K562 (cell line): Measurements from ENCODE around the gene SV2A. TPM values are rescaled to one million over a fixed set of nuclear protein-coding genes. Genes with fewer than 3 reads are reported as not detected.

Experiments used
- CHD2 ChIP-seq: IDR thresholded peaks from 2 replicates; pipeline ENCODE4 v1.6.1; 2011; ENCODE audit warnings: low read depth, low read length
- HLTF ChIP-seq: fragments of 450-650 bp; IDR thresholded peaks from 2 replicates; pipeline ENCODE4 v1.6.1; 2016
- ILF3 ChIP-seq: fragments of 450-650 bp; IDR thresholded peaks from 2 replicates; pipeline ENCODE4 v1.6.1; 2018; ENCODE audit warnings: antibody characterized with exemption, mild to moderate bottlenecking, moderate library complexity, borderline replicate concordance
- KAT8 ChIP-seq: fragments of 450-650 bp; IDR thresholded peaks from 2 replicates; pipeline ENCODE4 v1.6.1; 2016; ENCODE audit warnings: low read depth, mild to moderate bottlenecking
- NCOR1 ChIP-seq: fragments of 450-650 bp; IDR thresholded peaks from 2 replicates; pipeline ENCODE4 v1.6.1; 2016; ENCODE audit warnings: mild to moderate bottlenecking, moderate library complexity
- PHB ChIP-seq: fragments of 250-450 bp; sonication (Bioruptor Pico); IDR thresholded peaks from 2 replicates; pipeline ENCODE4 v1.5.0; 2021
- PHF8 ChIP-seq: fragments of 200-600 bp; sonication (generic); IDR thresholded peaks from 2 replicates; pipeline ENCODE4 v1.6.1; 2012; ENCODE audit warnings: mixed run types, mild to moderate bottlenecking, inconsistent platforms, low read length, moderate library complexity, borderline replicate concordance
- RAD21 ChIP-seq, 2 experiments: fragments of 250-450 bp in 1 of 2; fragments of 450-650 bp in 1 of 2; sonication (Bioruptor Pico) in 1 of 2; formaldehyde crosslinking in 1 of 2; IDR thresholded peaks in 1 of 2; conservative IDR thresholded peaks in 1 of 2; 2 replicates each; pipeline versions ENCODE4 v1.4.0 to v1.8.0; 2020 to 2022; ENCODE audit warnings: mild to moderate bottlenecking in 2 of 2, moderate library complexity in 1 of 2
- RBBP5 ChIP-seq: fragments of 200-600 bp; sonication (generic); IDR thresholded peaks from 2 replicates; pipeline ENCODE4 v1.6.1; 2012; ENCODE audit warnings: borderline replicate concordance, mild to moderate bottlenecking, low read length, control low read depth, inconsistent platforms; ENCODE audit not compliant: insufficient read depth, poor library complexity, severe bottlenecking
- SMAD3 ChIP-seq: fragments of 450-650 bp; formaldehyde crosslinking; conservative IDR thresholded peaks from 2 replicates; pipeline ENCODE4 v1.4.0; 2020; ENCODE audit warnings: mild to moderate bottlenecking
- SP1 ChIP-seq: sonication (generic); formaldehyde crosslinking; IDR thresholded peaks from 2 replicates; pipeline ENCODE4 v1.8.1; 2022; ENCODE audit warnings: mild to moderate bottlenecking, missing genetic modification reagents
- TCF3 ChIP-seq: sonication (generic); formaldehyde crosslinking; IDR thresholded peaks from 2 replicates; pipeline ENCODE4 v1.4.0; 2020; ENCODE audit warnings: mild to moderate bottlenecking, missing genetic modification reagents
- TOE1 ChIP-seq, 2 experiments: fragments of 450-650 bp in 1 of 2; sonication (generic) in 1 of 2; formaldehyde crosslinking in 1 of 2; IDR thresholded peaks; 2 replicates each; pipeline versions ENCODE4 v1.7.1 to v1.8.0; 2016 to 2022; ENCODE audit warnings: borderline replicate concordance in 2 of 2, mild to moderate bottlenecking in 2 of 2, antibody characterized with exemption in 1 of 2, inconsistent platforms in 1 of 2, low read depth in 1 of 2, missing genetic modification reagents in 1 of 2, moderate library complexity in 1 of 2
- TRIM24 ChIP-seq, 2 experiments: fragments of 450-650 bp; IDR thresholded peaks; 2 replicates each; pipeline ENCODE4 v1.6.1; 2016
- U2AF1 ChIP-seq: fragments of 200-400 bp; formaldehyde crosslinking; optimal IDR thresholded peaks from 2 replicates; pipeline ENCODE3; 2017; ENCODE audit warnings: mild to moderate bottlenecking, low read depth, low read length, moderate library complexity
- ZNF146 ChIP-seq: IDR thresholded peaks from one replicate; pipeline ENCODE4 v1.6.1; 2018; ENCODE audit warnings: missing compliant biosample characterization; ENCODE audit not compliant: unreplicated experiment
- ZNF644 ChIP-seq: fragments of 200-800 bp; sonication (Bioruptor generic); IDR thresholded peaks from 2 replicates; pipeline ENCODE4 v1.6.1; 2016; ENCODE audit warnings: low read depth, missing genetic modification characterization, missing compliant biosample characterization
- ZNF764 ChIP-seq: fragments of 250-450 bp; sonication (Bioruptor Pico); IDR thresholded peaks from 2 replicates; pipeline ENCODE4 v1.4.0; 2020; ENCODE audit warnings: low read depth, mild to moderate bottlenecking, moderate library complexity
- polyA plus RNA-seq, 8 experiments: library from polyadenylated mRNA; depleted of rRNA in 4 of 8; stranded (reverse) in 5 of 8; unstranded in 3 of 8; fragments of >200 nt; fragmentation: Nextera tagmentation in 2 of 8; fragmentation: Illumina TruSeq in 1 of 8; extraction: Ambion mirVana in 2 of 8; extraction: Trizol in 1 of 8; gene quantifications; 2 replicates each; pipeline versions ENCODE4 v1.2.1 to v1.2.3, GENCODE V29; 2011 to 2014; ENCODE audit warnings: inconsistent platforms in 1 of 8, missing spikeins in 1 of 8
- total RNA-seq, 7 experiments: library from RNA; depleted of rRNA in 6 of 7; stranded (reverse); fragments of >200 nt in 6 of 7; fragmentation: Illumina TruSeq in 2 of 7; extraction: Trizol in 2 of 7; gene quantifications; 2 replicates each; pipeline versions ENCODE4 v1.2.1 to v1.2.3, GENCODE V29; 2011 to 2021; ENCODE audit warnings: low replicate concordance in 1 of 7
- TF ChIP-seq, protein P1 (sequence below): fragments of 450-650 bp; IDR thresholded peaks from 2 replicates; pipeline ENCODE4 v1.6.1; 2017; ENCODE audit warnings: mild to moderate bottlenecking, moderate library complexity
- TF ChIP-seq, protein P2 (sequence below): fragments of 250-450 bp; sonication (Bioruptor Pico); IDR thresholded peaks from 2 replicates; pipeline ENCODE4 v1.9.0; 2021; ENCODE audit warnings: mild to moderate bottlenecking
- TF ChIP-seq, protein P3 (sequence below): fragments of 250-450 bp; sonication (Bioruptor Pico); IDR thresholded peaks from 2 replicates; pipeline ENCODE4 v1.4.0; 2020

Gene SV2A
- total and polyA plus RNA-seq, 9 of the 15 experiments (the other 6 are each of a cell fraction or from before 2014, with no cell fraction given) = 0.07 to 0.22 (median 0.11) TPM; not detected in 1

DNA sequence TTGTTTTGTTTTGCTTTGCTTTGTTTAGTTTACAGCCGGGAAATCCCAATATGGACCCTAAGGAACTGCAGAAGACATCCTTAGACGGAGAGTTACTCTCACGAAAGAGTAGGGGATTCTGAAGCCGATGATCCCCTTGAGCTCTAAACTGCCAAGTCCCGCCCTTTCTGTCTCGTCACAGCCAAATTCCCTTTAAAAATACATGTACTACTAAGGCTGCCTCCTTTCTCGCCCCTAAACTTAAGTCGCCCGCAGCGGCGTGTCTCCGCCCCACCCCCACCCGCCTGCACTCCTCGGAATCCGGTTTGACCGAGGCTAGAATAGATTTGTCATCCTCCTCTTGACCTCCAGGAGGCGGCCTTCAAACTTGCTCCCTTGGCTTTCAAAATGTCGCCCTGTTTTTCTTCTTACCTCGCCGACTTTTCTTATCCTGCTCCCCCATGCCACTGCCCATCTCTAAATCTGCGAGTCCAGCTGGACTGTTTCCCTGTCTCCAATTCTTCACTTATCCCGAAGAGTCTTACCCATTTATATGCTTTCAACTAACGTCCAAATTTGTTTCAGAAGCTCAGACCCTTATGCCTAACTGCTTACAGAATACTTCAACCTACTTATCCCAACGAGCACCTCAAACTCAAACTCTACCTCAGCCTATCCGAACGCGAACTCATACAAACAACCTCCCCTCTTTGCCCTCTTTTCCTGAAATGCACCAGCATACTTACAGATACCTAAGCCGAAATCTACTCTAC is 29.2 kb downstream of the SV2A start (continued):
- TF ChIP-seq, protein P1, sequence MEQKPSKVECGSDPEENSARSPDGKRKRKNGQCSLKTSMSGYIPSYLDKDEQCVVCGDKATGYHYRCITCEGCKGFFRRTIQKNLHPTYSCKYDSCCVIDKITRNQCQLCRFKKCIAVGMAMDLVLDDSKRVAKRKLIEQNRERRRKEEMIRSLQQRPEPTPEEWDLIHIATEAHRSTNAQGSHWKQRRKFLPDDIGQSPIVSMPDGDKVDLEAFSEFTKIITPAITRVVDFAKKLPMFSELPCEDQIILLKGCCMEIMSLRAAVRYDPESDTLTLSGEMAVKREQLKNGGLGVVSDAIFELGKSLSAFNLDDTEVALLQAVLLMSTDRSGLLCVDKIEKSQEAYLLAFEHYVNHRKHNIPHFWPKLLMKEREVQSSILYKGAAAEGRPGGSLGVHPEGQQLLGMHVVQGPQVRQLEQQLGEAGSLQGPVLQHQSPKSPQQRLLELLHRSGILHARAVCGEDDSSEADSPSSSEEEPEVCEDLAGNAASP = no peak
- peak; percentile 69 for TF ChIP-seq CHD2
- TF ChIP-seq TRIM24 (IDR thresholded peaks at IDR 0.05) = peak in 1 of 2 experiments; percentile 63; a peak in 1 of 4 replicates
- peak; percentile 45 for TF ChIP-seq NCOR1
- no peak for TF ChIP-seq RBBP5
- no peak for TF ChIP-seq PHB (CRISPR knock-in tag)
- TF ChIP-seq RAD21 (CRISPR knock-in tag; conservative IDR thresholded peaks at IDR 0.05 in 1 of 2, IDR thresholded peaks at IDR 0.05 in 1 of 2) = peak; percentile 57 to 66
- no peak for TF ChIP-seq KAT8
- TF ChIP-seq PHF8 = peak; percentile 13; the same call in 1 of the 2 replicates
- TF ChIP-seq ZNF146 (CRISPR knock-in tag) = no peak
- TF ChIP-seq, protein P2, sequence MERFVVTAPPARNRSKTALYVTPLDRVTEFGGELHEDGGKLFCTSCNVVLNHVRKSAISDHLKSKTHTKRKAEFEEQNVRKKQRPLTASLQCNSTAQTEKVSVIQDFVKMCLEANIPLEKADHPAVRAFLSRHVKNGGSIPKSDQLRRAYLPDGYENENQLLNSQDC = 0 out of 2 replicates have a peak, but pooled peaks have one; percentile 68
- TF ChIP-seq ILF3 = no peak
- TF ChIP-seq SP1 (CRISPR knock-in tag) = no peak
- TF ChIP-seq TOE1 (IDR thresholded peaks at IDR 0.05; ENCODE audit: borderline replicate concordance) = peak; percentile 46
- no peak for TF ChIP-seq TOE1 (CRISPR knock-in tag; IDR thresholded peaks at IDR 0.05; ENCODE audit: borderline replicate concordance, low read depth)
- TF ChIP-seq U2AF1 = peak; percentile 67
- TF ChIP-seq ZNF764 = 0 out of 2 replicates have a peak, but pooled peaks have one; percentile 30
- TF ChIP-seq SMAD3 (CRISPR knock-in tag) = 0 out of 2 replicates have a peak, but pooled peaks have one; percentile 59
- peak; percentile 77 for TF ChIP-seq ZNF644 (tag)
- TF ChIP-seq, protein P3, sequence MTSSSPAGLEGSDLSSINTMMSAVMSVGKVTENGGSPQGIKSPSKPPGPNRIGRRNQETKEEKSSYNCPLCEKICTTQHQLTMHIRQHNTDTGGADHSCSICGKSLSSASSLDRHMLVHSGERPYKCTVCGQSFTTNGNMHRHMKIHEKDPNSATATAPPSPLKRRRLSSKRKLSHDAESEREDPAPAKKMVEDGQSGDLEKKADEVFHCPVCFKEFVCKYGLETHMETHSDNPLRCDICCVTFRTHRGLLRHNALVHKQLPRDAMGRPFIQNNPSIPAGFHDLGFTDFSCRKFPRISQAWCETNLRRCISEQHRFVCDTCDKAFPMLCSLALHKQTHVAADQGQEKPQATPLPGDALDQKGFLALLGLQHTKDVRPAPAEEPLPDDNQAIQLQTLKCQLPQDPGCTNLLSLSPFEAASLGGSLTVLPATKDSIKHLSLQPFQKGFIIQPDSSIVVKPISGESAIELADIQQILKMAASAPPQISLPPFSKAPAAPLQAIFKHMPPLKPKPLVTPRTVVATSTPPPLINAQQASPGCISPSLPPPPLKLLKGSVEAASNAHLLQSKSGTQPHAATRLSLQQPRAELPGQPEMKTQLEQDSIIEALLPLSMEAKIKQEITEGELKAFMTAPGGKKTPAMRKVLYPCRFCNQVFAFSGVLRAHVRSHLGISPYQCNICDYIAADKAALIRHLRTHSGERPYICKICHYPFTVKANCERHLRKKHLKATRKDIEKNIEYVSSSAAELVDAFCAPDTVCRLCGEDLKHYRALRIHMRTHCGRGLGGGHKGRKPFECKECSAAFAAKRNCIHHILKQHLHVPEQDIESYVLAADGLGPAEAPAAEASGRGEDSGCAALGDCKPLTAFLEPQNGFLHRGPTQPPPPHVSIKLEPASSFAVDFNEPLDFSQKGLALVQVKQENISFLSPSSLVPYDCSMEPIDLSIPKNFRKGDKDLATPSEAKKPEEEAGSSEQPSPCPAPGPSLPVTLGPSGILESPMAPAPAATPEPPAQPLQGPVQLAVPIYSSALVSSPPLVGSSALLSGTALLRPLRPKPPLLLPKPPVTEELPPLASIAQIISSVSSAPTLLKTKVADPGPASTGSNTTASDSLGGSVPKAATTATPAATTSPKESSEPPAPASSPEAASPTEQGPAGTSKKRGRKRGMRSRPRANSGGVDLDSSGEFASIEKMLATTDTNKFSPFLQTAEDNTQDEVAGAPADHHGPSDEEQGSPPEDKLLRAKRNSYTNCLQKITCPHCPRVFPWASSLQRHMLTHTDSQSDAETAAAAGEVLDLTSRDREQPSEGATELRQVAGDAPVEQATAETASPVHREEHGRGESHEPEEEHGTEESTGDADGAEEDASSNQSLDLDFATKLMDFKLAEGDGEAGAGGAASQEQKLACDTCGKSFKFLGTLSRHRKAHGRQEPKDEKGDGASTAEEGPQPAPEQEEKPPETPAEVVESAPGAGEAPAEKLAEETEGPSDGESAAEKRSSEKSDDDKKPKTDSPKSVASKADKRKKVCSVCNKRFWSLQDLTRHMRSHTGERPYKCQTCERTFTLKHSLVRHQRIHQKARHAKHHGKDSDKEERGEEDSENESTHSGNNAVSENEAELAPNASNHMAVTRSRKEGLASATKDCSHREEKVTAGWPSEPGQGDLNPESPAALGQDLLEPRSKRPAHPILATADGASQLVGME (CRISPR knock-in tag) = no peak
- TF ChIP-seq TCF3 (CRISPR knock-in tag) = peak; percentile 29
- TF ChIP-seq HLTF = peak; percentile 70; the same call in 1 of the 2 replicates
